ENCODE results near the gene MATN4. TPM values are rescaled to one million over a fixed set of nuclear protein-coding genes. Genes with fewer than 3 reads are reported as not detected.

Gene MATN4
- total RNA-seq, 1 donor from 2014 or later, result 0.10 TPM

DNA sequence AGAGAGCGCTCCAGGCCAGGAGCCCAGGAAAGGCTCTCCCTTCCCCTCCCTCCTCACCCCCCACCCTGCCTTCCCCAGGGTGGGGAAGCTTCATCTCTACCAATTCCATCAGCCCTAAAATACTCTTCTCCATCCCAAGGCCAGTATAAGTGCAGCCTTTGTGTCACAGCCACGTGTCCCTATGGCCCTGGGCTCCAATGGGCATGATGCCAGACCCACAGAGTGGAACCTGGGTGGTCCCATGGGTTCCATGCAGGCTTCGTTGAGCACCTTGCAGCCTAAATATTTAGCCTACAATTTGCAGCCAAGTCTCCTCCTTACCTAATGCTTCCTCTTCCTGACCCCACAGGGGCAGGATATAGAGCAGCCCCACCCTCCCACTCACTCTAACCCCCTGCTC is 976 bp upstream of the MATN4 start:
- no peaks in the 10 kb centered on the region for H3K27me3 Mint-ChIP-seq (ENCODE audit: low read depth)
- no peak for DNase-seq (ENCODE audit: low spot score)
- H3K27ac Mint-ChIP-seq (ENCODE audit: unreplicated experiment), result no peak overlapping the region
- H3K4me1 Mint-ChIP-seq (ENCODE audit: low read depth), result peaks cover 5% of the 10 kb centered on the region
- H3K36me3 Mint-ChIP-seq (ENCODE audit: low read depth), result no peaks in the 10 kb centered on the region
- H3K9me3 Mint-ChIP-seq (ENCODE audit: low read depth), result no peaks in the 10 kb centered on the region
- TF ChIP-seq, protein P1, sequence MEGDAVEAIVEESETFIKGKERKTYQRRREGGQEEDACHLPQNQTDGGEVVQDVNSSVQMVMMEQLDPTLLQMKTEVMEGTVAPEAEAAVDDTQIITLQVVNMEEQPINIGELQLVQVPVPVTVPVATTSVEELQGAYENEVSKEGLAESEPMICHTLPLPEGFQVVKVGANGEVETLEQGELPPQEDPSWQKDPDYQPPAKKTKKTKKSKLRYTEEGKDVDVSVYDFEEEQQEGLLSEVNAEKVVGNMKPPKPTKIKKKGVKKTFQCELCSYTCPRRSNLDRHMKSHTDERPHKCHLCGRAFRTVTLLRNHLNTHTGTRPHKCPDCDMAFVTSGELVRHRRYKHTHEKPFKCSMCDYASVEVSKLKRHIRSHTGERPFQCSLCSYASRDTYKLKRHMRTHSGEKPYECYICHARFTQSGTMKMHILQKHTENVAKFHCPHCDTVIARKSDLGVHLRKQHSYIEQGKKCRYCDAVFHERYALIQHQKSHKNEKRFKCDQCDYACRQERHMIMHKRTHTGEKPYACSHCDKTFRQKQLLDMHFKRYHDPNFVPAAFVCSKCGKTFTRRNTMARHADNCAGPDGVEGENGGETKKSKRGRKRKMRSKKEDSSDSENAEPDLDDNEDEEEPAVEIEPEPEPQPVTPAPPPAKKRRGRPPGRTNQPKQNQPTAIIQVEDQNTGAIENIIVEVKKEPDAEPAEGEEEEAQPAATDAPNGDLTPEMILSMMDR (IDR thresholded peaks at IDR 0.05), result no peak
- H3K4me3 Mint-ChIP-seq (ENCODE audit: unreplicated experiment), result no peak overlapping the region

DNA sequence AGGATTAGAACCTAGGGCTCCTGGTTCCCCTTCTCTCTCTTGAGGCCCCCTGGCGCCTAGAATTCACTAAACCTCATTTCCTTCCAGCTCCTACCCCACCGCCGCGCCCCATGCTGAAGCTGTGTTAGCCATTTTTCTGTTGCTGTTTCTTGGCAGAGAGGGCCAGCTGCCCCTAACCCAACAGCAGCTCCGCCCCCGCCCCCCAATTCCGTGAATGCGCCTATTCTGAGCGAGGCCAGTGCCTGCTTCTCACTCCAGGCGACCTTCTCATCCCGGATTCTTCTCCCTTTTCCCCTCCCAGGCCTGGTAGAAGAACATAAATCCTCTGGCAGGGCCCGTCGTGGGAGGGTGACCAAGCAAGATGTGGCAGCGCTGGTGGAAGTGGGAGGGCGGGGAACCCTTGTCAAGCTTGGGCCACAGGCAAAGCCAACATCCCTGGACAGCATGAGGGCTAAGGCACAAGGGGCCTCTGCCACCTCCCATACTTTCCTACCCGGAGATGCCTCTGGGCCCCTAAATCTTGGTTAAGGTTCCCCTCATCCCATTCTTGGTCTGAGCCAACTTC is 941 bp downstream of the MATN4 start:
- H3K36me3 Mint-ChIP-seq (ENCODE audit: low read depth), result no peaks in the 10 kb centered on the region
- TF ChIP-seq, protein P1 (IDR thresholded peaks at IDR 0.05), result no peak
- DNase-seq (ENCODE audit: low spot score), result no peak
- H3K27me3 Mint-ChIP-seq (ENCODE audit: low read depth), result no peaks in the 10 kb centered on the region
- H3K4me1 Mint-ChIP-seq (ENCODE audit: low read depth), result peaks cover 5% of the 10 kb centered on the region
- no peaks in the 10 kb centered on the region for H3K9me3 Mint-ChIP-seq (ENCODE audit: low read depth)
- no peak overlapping the region for H3K27ac Mint-ChIP-seq (ENCODE audit: unreplicated experiment)
- H3K4me3 Mint-ChIP-seq (ENCODE audit: unreplicated experiment), result no peak overlapping the region

- Mint-ChIP-seq H3K9me3 (ENCODE audit: low read depth) (no peaks in the 10 kb centered on the region), H3K36me3 (ENCODE audit: low read depth) (no peaks in the 10 kb centered on the region), H3K4me1 (ENCODE audit: low read depth) (peaks cover 3% of the 10 kb centered on the region), H3K27ac (ENCODE audit: unreplicated experiment) (no peak within 1 kb of the TSS), H3K27me3 (ENCODE audit: low read depth) (no peaks in the 10 kb centered on the region), H3K4me3 (ENCODE audit: unreplicated experiment) (no peak within 1 kb of the TSS)
- TF ChIP-seq, protein P1 (IDR thresholded peaks at IDR 0.05), result peak; percentile 87
- no peak for DNase-seq (ENCODE audit: low spot score)
Observed at GRCh38 chr20:45306431-45306982, 1.6 kb downstream of the MATN4 start, which contains the start of gene RBPJL. Gene RBPJL (plus strand): TSS chr20:45306840. CDS start chr20:45306923, 83 bp downstream.

GRCh38 chr20:45305262-45305661 is 2.8 kb downstream of the MATN4 start:
- H3K4me1 Mint-ChIP-seq (ENCODE audit: low read depth), result no peaks in the 10 kb centered on the region
- H3K36me3 Mint-ChIP-seq (ENCODE audit: low read depth), result no peaks in the 10 kb centered on the region
- no peak for DNase-seq (ENCODE audit: low spot score)
- H3K27ac Mint-ChIP-seq (ENCODE audit: unreplicated experiment), result no peak overlapping the region
- no peak overlapping the region for H3K4me3 Mint-ChIP-seq (ENCODE audit: unreplicated experiment)
- TF ChIP-seq, protein P1 (IDR thresholded peaks at IDR 0.05), result no peak
- no peaks in the 10 kb centered on the region for H3K27me3 Mint-ChIP-seq (ENCODE audit: low read depth)
- no peaks in the 10 kb centered on the region for H3K9me3 Mint-ChIP-seq (ENCODE audit: low read depth)

- H3K36me3 Mint-ChIP-seq (ENCODE audit: low read depth), result no peaks in the 10 kb centered on the region
- TF ChIP-seq, protein P1 (IDR thresholded peaks at IDR 0.05), result no peak
- no peaks in the 10 kb centered on the region for H3K9me3 Mint-ChIP-seq (ENCODE audit: low read depth)
- DNase-seq (ENCODE audit: low spot score), result no peak
- no peaks in the 10 kb centered on the region for H3K4me1 Mint-ChIP-seq (ENCODE audit: low read depth)
- no peaks in the 10 kb centered on the region for H3K27me3 Mint-ChIP-seq (ENCODE audit: low read depth)
- no peak overlapping the region for H3K4me3 Mint-ChIP-seq (ENCODE audit: unreplicated experiment)
- no peak overlapping the region for H3K27ac Mint-ChIP-seq (ENCODE audit: unreplicated experiment)
Observed at GRCh38 chr20:45304464-45304999, 3.6 kb downstream of the MATN4 start.
